Mesenchymal stem cell (in vitro differentiated cells and primary cell): ENCODE measurements around the gene OR6B1.

Experiments
- DNase-seq: peaks from one replicate; pipeline ENCODE4 v3.0.0-alpha.2; 2013
- H2AFZ ChIP-seq: one replicate; pipeline ENCODE4 v1.6.1; 2013; ENCODE audit warnings: low read depth, mild to moderate bottlenecking, control low read depth, inconsistent platforms, low read length, moderate library complexity
- H2AK5ac ChIP-seq: 2 replicates; pipeline ENCODE4 v1.6.1; 2013; ENCODE audit warnings: low read length, moderate library complexity, mild to moderate bottlenecking, inconsistent platforms; ENCODE audit not compliant: severe bottlenecking
- H2BK120ac ChIP-seq: one replicate; pipeline ENCODE4 v1.6.1; 2013; ENCODE audit warnings: low read depth, mild to moderate bottlenecking, inconsistent platforms, low read length, moderate library complexity
- H2BK12ac ChIP-seq, 2 experiments: one replicate each; pipeline ENCODE4 v1.6.1; 2013; ENCODE audit warnings: inconsistent platforms in 2 of 2, low read length in 2 of 2, mild to moderate bottlenecking in 2 of 2, moderate library complexity in 2 of 2, control low read depth in 1 of 2
- H2BK15ac ChIP-seq: one replicate; pipeline ENCODE4 v1.6.1; 2013; ENCODE audit warnings: mild to moderate bottlenecking, low read depth, inconsistent platforms; ENCODE audit not compliant: poor library complexity, severe bottlenecking
- H2BK5ac ChIP-seq: 2 replicates; pipeline ENCODE4 v1.6.1; 2013; ENCODE audit warnings: low read depth, mild to moderate bottlenecking, low read length, control low read depth, inconsistent platforms; ENCODE audit not compliant: poor library complexity, severe bottlenecking
- H3K14ac ChIP-seq, 2 experiments: one replicate each; pipeline ENCODE4 v1.6.1; 2013; ENCODE audit warnings: inconsistent platforms in 2 of 2, low read length in 2 of 2, control low read depth in 1 of 2, mild to moderate bottlenecking in 1 of 2, moderate library complexity in 1 of 2
- H3K18ac ChIP-seq, 2 experiments: one replicate each; pipeline ENCODE4 v1.6.1; 2013; ENCODE audit warnings: inconsistent platforms in 2 of 2, low read length in 2 of 2, control low read depth in 1 of 2, low read depth in 1 of 2, mild to moderate bottlenecking in 1 of 2
- H3K23ac ChIP-seq, 2 experiments: one replicate each; pipeline ENCODE4 v1.6.1; 2013; ENCODE audit warnings: inconsistent platforms in 2 of 2, low read length in 2 of 2, mild to moderate bottlenecking in 2 of 2, moderate library complexity in 2 of 2, control low read depth in 1 of 2
- H3K27ac ChIP-seq: 2 replicates; pipeline ENCODE4 v1.5.1; 2013; ENCODE audit warnings: mild to moderate bottlenecking, moderate library complexity, low read length, control low read depth, inconsistent platforms; ENCODE audit not compliant: poor library complexity, severe bottlenecking
- H3K27me3 ChIP-seq, 2 experiments: 2 replicates each; pipeline versions ENCODE4 v1.6.1 to v1.7.0; 2013; ENCODE audit warnings: low read length in 2 of 2, mild to moderate bottlenecking in 2 of 2, moderate library complexity in 2 of 2, control low read depth in 1 of 2, inconsistent platforms in 1 of 2; ENCODE audit not compliant: control insufficient read depth in 1 of 2, insufficient read depth in 1 of 2
- H3K36me3 ChIP-seq, 2 experiments: 2 replicates each; pipeline versions ENCODE4 v1.6.1 to v1.7.0; 2013; ENCODE audit warnings: low read length in 2 of 2, control low read depth in 1 of 2, inconsistent platforms in 1 of 2, low read depth in 1 of 2, mild to moderate bottlenecking in 1 of 2; ENCODE audit not compliant: insufficient read depth in 2 of 2, control insufficient read depth in 1 of 2
- H3K4ac ChIP-seq, 2 experiments: one replicate each; pipeline ENCODE4 v1.6.1; 2013; ENCODE audit warnings: inconsistent platforms in 2 of 2, low read length in 2 of 2, mild to moderate bottlenecking in 2 of 2, moderate library complexity in 2 of 2, control low read depth in 1 of 2, low read depth in 1 of 2
- H3K4me1 ChIP-seq: 2 replicates; pipeline ENCODE4 v1.6.1; 2013; ENCODE audit warnings: low read depth, low read length, control low read depth; ENCODE audit not compliant: control insufficient read depth, insufficient read depth
- H3K4me2 ChIP-seq: 2 replicates; pipeline ENCODE4 v1.6.1; 2013; ENCODE audit warnings: low read length, mild to moderate bottlenecking, inconsistent platforms; ENCODE audit not compliant: poor library complexity, severe bottlenecking
- H3K4me3 ChIP-seq, 2 experiments: 2 replicates each; pipeline versions ENCODE4 v1.5.1 to v1.7.0; 2013; ENCODE audit warnings: low read length in 2 of 2, mild to moderate bottlenecking in 2 of 2, control low read depth in 1 of 2, low read depth in 1 of 2; ENCODE audit not compliant: insufficient read depth in 1 of 2
- H3K79me1 ChIP-seq: replicated peaks from 2 replicates; pipeline ENCODE4 v1.6.1; 2013; ENCODE audit warnings: mild to moderate bottlenecking, control low read depth, low read length, inconsistent platforms; ENCODE audit not compliant: poor library complexity, severe bottlenecking
- H3K9ac ChIP-seq: 2 replicates; pipeline ENCODE4 v1.7.0; 2013; ENCODE audit warnings: mild to moderate bottlenecking, low read length, moderate library complexity
- H3K9me3 ChIP-seq: 2 replicates; pipeline ENCODE4 v1.7.0; 2013; ENCODE audit warnings: mild to moderate bottlenecking, low read length; ENCODE audit not compliant: control insufficient read depth
- H4K8ac ChIP-seq: one replicate; pipeline ENCODE4 v1.6.1; 2013; ENCODE audit warnings: inconsistent platforms, mild to moderate bottlenecking, low read length, moderate library complexity
- H4K91ac ChIP-seq: one replicate; pipeline ENCODE4 v1.6.1; 2013; ENCODE audit warnings: mild to moderate bottlenecking, low read length, inconsistent platforms
- WGBS: methylation state at CpG from one replicate; pipeline ENCODE4 v1.1.7; 2013; ENCODE audit warnings: mixed read lengths; 5-methylcytosine and 5-hydroxymethylcytosine counted together

The OR6B1 gene

GRCh38 chr7:144001543-144001942 is 1.4 kb downstream of the OR6B1 start:
- DNase-seq, result no peak
- H4K91ac ChIP-seq, result no peak overlapping the region
- H2AK5ac ChIP-seq, result no peak overlapping the region
- no peak overlapping the region for H3K9ac ChIP-seq
- no peak overlapping the region for H2BK12ac ChIP-seq
- H3K4ac ChIP-seq, result no peak overlapping the region
- no peak overlapping the region for H2BK5ac ChIP-seq
- no peak overlapping the region for H3K4me3 ChIP-seq
- H3K4me1 ChIP-seq, result no peaks in the 10 kb centered on the region
- no peak overlapping the region for H3K4me2 ChIP-seq
- H3K23ac ChIP-seq, result no peak overlapping the region
- no peaks in the 10 kb centered on the region for H3K79me1 ChIP-seq
- no peaks in the 10 kb centered on the region for H3K27me3 ChIP-seq
- H2AFZ ChIP-seq, result no peak overlapping the region
- H4K8ac ChIP-seq, result no peak overlapping the region
- 73% methylated on average over 3 of the region's 3 CpGs for WGBS
- no peak overlapping the region for H3K14ac ChIP-seq
- H3K18ac ChIP-seq, result no peak overlapping the region
- H3K36me3 ChIP-seq, result no peaks in the 10 kb centered on the region
- H3K27ac ChIP-seq, result no peak overlapping the region
- H2BK120ac ChIP-seq, result no peak overlapping the region
- H2BK15ac ChIP-seq, result no peak overlapping the region
- H3K9me3 ChIP-seq, result no peaks in the 10 kb centered on the region

- Histone ChIP-seq H3K9me3 (peaks cover 5% of the 10 kb centered on the region), H3K36me3 (no peaks in the 10 kb centered on the region), H2BK120ac (no peak overlapping the region), H3K18ac (no peak overlapping the region), H2BK15ac (no peak overlapping the region), H3K4ac (no peak overlapping the region), H3K4me2 (no peak overlapping the region), H4K8ac (no peak overlapping the region), H2BK12ac (no peak overlapping the region), H3K27me3 (no peaks in the 10 kb centered on the region), H3K4me1 (no peaks in the 10 kb centered on the region), H2AK5ac (no peak overlapping the region), H3K9ac (no peak overlapping the region), H3K14ac (no peak overlapping the region), H3K4me3 (no peak overlapping the region), H3K23ac (no peak overlapping the region), H2AFZ (no peak overlapping the region), H2BK5ac (no peak overlapping the region), H4K91ac (no peak overlapping the region), H3K79me1 (no peaks in the 10 kb centered on the region), H3K27ac (no peak overlapping the region)
- 68% methylated on average over 5 of the region's 5 CpGs for WGBS
- DNase-seq, result no peak
These were observed 4.6 kb downstream of the OR6B1 start for GRCh38 chr7:144004703-144005102.

- Histone ChIP-seq H2BK5ac (no peak overlapping the region), H4K91ac (no peak overlapping the region), H2AK5ac (no peak overlapping the region), H3K9ac (no peak overlapping the region), H3K36me3 (no peaks in the 10 kb centered on the region), H3K27ac (no peak overlapping the region), H3K14ac (no peak overlapping the region), H3K79me1 (no peaks in the 10 kb centered on the region), H2BK15ac (no peak overlapping the region), H3K4me2 (no peak overlapping the region), H3K23ac (no peak overlapping the region), H3K4ac (no peak overlapping the region), H2BK12ac (no peak overlapping the region), H3K4me3 (no peak overlapping the region), H3K4me1 (no peaks in the 10 kb centered on the region), H3K18ac (no peak overlapping the region), H4K8ac (no peak overlapping the region), H3K27me3 (no peaks in the 10 kb centered on the region), H2BK120ac (no peak overlapping the region), H2AFZ (no peak overlapping the region), H3K9me3 (peaks cover 5% of the 10 kb centered on the region)
- no peak for DNase-seq
- no CpG with 5 or more reads among the region's 1 CpG for WGBS
These were observed 6.0 kb downstream of the OR6B1 start for GRCh38 chr7:144006029-144006691.

- H3K14ac ChIP-seq, result no peak overlapping the region
- no peaks in the 10 kb centered on the region for H3K79me1 ChIP-seq
- H2BK120ac ChIP-seq, result no peak overlapping the region
- H3K23ac ChIP-seq, result no peak overlapping the region
- 88% methylated on average over 1 of the region's 1 CpG for WGBS
- no peak overlapping the region for H3K9ac ChIP-seq
- no peak for DNase-seq
- H2BK12ac ChIP-seq, result no peak overlapping the region
- H3K4me1 ChIP-seq, result no peaks in the 10 kb centered on the region
- H3K9me3 ChIP-seq, result peaks cover 5% of the 10 kb centered on the region
- H4K91ac ChIP-seq, result no peak overlapping the region
- H2BK5ac ChIP-seq, result no peak overlapping the region
- no peak overlapping the region for H4K8ac ChIP-seq
- H3K36me3 ChIP-seq, result no peaks in the 10 kb centered on the region
- no peaks in the 10 kb centered on the region for H3K27me3 ChIP-seq
- no peak overlapping the region for H2AFZ ChIP-seq
- H3K18ac ChIP-seq, result no peak overlapping the region
- no peak overlapping the region for H3K4ac ChIP-seq
- no peak overlapping the region for H2BK15ac ChIP-seq
- H3K4me3 ChIP-seq, result no peak overlapping the region
- no peak overlapping the region for H2AK5ac ChIP-seq
- no peak overlapping the region for H3K27ac ChIP-seq
- H3K4me2 ChIP-seq, result no peak overlapping the region
These were observed 6.5 kb downstream of the OR6B1 start for GRCh38 chr7:144006692-144007042.
